Esophagus (tissue), 2 donors: ENCODE results near the gene AGBL4. TPM values are rescaled to one million over a fixed set of nuclear protein-coding genes. Genes with fewer than 3 reads are reported as not detected.

Experiments used
- H3K27ac ChIP-seq, 2 donors: one replicate each; pipeline ENCODE4 v1.5.1; 2013; ENCODE audit warnings: low read depth in 2 of 2, mild to moderate bottlenecking in 2 of 2, inconsistent platforms in 1 of 2, low read length in 1 of 2, moderate library complexity in 1 of 2
- H3K27me3 ChIP-seq, 2 donors: one replicate each; pipeline ENCODE4 v1.6.1; 2013; ENCODE audit warnings: low read length in 2 of 2, control low read depth in 1 of 2, mild to moderate bottlenecking in 1 of 2; ENCODE audit not compliant: insufficient read depth in 2 of 2, control insufficient read depth in 1 of 2
- H3K36me3 ChIP-seq, 2 donors: one replicate each; pipeline ENCODE4 v1.6.1; 2013; ENCODE audit warnings: low read length in 1 of 2; ENCODE audit not compliant: control insufficient read depth in 2 of 2, insufficient read depth in 2 of 2
- H3K4me1 ChIP-seq, 2 donors: one replicate each; pipeline ENCODE4 v1.6.1; 2013; ENCODE audit warnings: low read length in 1 of 2; ENCODE audit not compliant: control insufficient read depth in 2 of 2, insufficient read depth in 2 of 2
- H3K4me3 ChIP-seq, 2 donors: one replicate each; pipeline ENCODE4 v1.5.1; 2013; ENCODE audit warnings: low read length in 2 of 2, mild to moderate bottlenecking in 2 of 2, low read depth in 1 of 2, moderate library complexity in 1 of 2
- H3K9me3 ChIP-seq, 2 donors: one replicate each; pipeline ENCODE4 v1.6.1; 2013; ENCODE audit warnings: mild to moderate bottlenecking in 2 of 2, low read depth in 1 of 2, low read length in 1 of 2, moderate library complexity in 1 of 2; ENCODE audit not compliant: control insufficient read depth in 2 of 2, insufficient read depth in 1 of 2
- WGBS, 2 donors: extraction: QIAGEN DNeasy Blood & Tissue Kit; methylation state at CpG; one replicate each; pipeline ENCODE4 v1.1.7; 2013; 5-methylcytosine and 5-hydroxymethylcytosine counted together
- polyA plus RNA-seq, 2 donors: library from polyadenylated mRNA; stranded (reverse); fragments of 200-250 nt; gene quantifications; one replicate each; pipeline ENCODE4 v1.2.3, GENCODE V29; 2013
- donor health status: healthy with polysubstance abuse.
- donor health status: Bipolar disorder and iron deficiency.

The AGBL4 gene
- polyA plus RNA-seq, 2 donors, result 0.02 TPM; not detected in 1

- H3K36me3 ChIP-seq, result no peaks in the 10 kb centered on the region
- 82 to 88% methylated on average over 6 of the region's 6 CpGs for WGBS, 2 donors
- H3K4me3 ChIP-seq, result no peak overlapping the region
- H3K9me3 ChIP-seq, result no peaks in the 10 kb centered on the region
- no peaks in the 10 kb centered on the region for H3K27me3 ChIP-seq
- H3K4me1 ChIP-seq, result no peaks in the 10 kb centered on the region
- H3K27ac ChIP-seq, result no peak overlapping the region
These were observed 1420.5 kb downstream of the AGBL4 start for GRCh38 chr1:48603222-48603621.

GRCh38 chr1:48602349-48602748, 1421.4 kb downstream of the AGBL4 start:
- 49 to 53% methylated on average over 4 of the region's 4 CpGs for WGBS, 2 donors
- Histone ChIP-seq H3K27me3 (no peaks in the 10 kb centered on the region), H3K27ac (no peak overlapping the region), H3K4me3 (no peak overlapping the region), H3K9me3 (no peaks in the 10 kb centered on the region), H3K36me3 (no peaks in the 10 kb centered on the region), H3K4me1 (no peaks in the 10 kb centered on the region)

GRCh38 chr1:48600182-48600581, 1423.6 kb downstream of the AGBL4 start:
- Histone ChIP-seq H3K9me3 (no peaks in the 10 kb centered on the region), H3K4me3 (no peak overlapping the region), H3K27ac (no peak overlapping the region), H3K27me3 (no peaks in the 10 kb centered on the region), H3K4me1 (no peaks in the 10 kb centered on the region), H3K36me3 (no peaks in the 10 kb centered on the region)
- WGBS, 2 donors, result 62 to 78% methylated on average over 1 of the region's 1 CpG

- Histone ChIP-seq H3K4me3 (no peak overlapping the region), H3K9me3 (no peaks in the 10 kb centered on the region), H3K27ac (no peak overlapping the region), H3K27me3 (no peaks in the 10 kb centered on the region), H3K4me1 (no peaks in the 10 kb centered on the region), H3K36me3 (no peaks in the 10 kb centered on the region)
These were observed 1426.1 kb downstream of the AGBL4 start for GRCh38 chr1:48597663-48598062.

- Histone ChIP-seq H3K9me3 (no peaks in the 10 kb centered on the region), H3K4me3 (no peak overlapping the region), H3K27ac (no peak overlapping the region), H3K36me3 (no peaks in the 10 kb centered on the region), H3K4me1 (no peaks in the 10 kb centered on the region), H3K27me3 (no peaks in the 10 kb centered on the region)
- 80 to 82% methylated on average over 2 of the region's 2 CpGs for WGBS, 2 donors
These were observed 1427.7 kb downstream of the AGBL4 start for GRCh38 chr1:48596046-48596445.

- H3K4me1 ChIP-seq, result no peaks in the 10 kb centered on the region
- H3K27me3 ChIP-seq, result no peaks in the 10 kb centered on the region
- WGBS, 2 donors, result 82 to 87% methylated on average over 5 of the region's 5 CpGs
- H3K27ac ChIP-seq, result no peak overlapping the region
- no peaks in the 10 kb centered on the region for H3K9me3 ChIP-seq
- H3K36me3 ChIP-seq, result no peaks in the 10 kb centered on the region
- no peak overlapping the region for H3K4me3 ChIP-seq
These were observed 1428.1 kb downstream of the AGBL4 start for GRCh38 chr1:48595613-48596012.

GRCh38 chr1:48592330-48592729, 1431.4 kb downstream of the AGBL4 start:
- H3K36me3 ChIP-seq, result no peaks in the 10 kb centered on the region
- H3K27me3 ChIP-seq, result no peaks in the 10 kb centered on the region
- H3K9me3 ChIP-seq, result no peaks in the 10 kb centered on the region
- WGBS, 2 donors, result 77 to 80% methylated on average over 1 of the region's 1 CpG
- no peak overlapping the region for H3K27ac ChIP-seq
- H3K4me1 ChIP-seq, result no peaks in the 10 kb centered on the region
- no peak overlapping the region for H3K4me3 ChIP-seq

GRCh38 chr1:48591181-48591580, 1432.6 kb downstream of the AGBL4 start:
- Histone ChIP-seq H3K36me3 (no peaks in the 10 kb centered on the region), H3K9me3 (peaks cover 2 to 3% of the 10 kb centered on the region in 2 donors), H3K27ac (no peak overlapping the region), H3K27me3 (peaks cover 0 to 5% of the 10 kb centered on the region in 2 donors), H3K4me3 (no peak overlapping the region), H3K4me1 (no peaks in the 10 kb centered on the region)
- 65 to 68% methylated on average over 4 of the region's 4 CpGs for WGBS, 2 donors

- H3K9me3 ChIP-seq, result peaks cover 2 to 3% of the 10 kb centered on the region in 2 donors
- peaks cover 0 to 5% of the 10 kb centered on the region in 2 donors for H3K27me3 ChIP-seq
- H3K4me1 ChIP-seq, result no peaks in the 10 kb centered on the region
- no peak overlapping the region for H3K27ac ChIP-seq
- no peak overlapping the region for H3K4me3 ChIP-seq
- H3K36me3 ChIP-seq, result no peaks in the 10 kb centered on the region
These were observed 1435.7 kb downstream of the AGBL4 start for GRCh38 chr1:48588061-48588460.

GRCh38 chr1:48582408-48582807, 1441.3 kb downstream of the AGBL4 start:
- 70 to 73% methylated on average over 3 of the region's 3 CpGs for WGBS, 2 donors
- Histone ChIP-seq H3K27me3 (peaks cover 0 to 5% of the 10 kb centered on the region in 2 donors), H3K4me3 (no peak overlapping the region), H3K9me3 (peaks cover 2 to 3% of the 10 kb centered on the region in 2 donors), H3K4me1 (no peaks in the 10 kb centered on the region), H3K27ac (no peak overlapping the region), H3K36me3 (no peaks in the 10 kb centered on the region)
